CD4-positive, alpha-beta T cell (primary cell): ENCODE results near the gene LCE3D. TPM values are rescaled to one million over a fixed set of nuclear protein-coding genes. Genes with fewer than 3 reads are reported as not detected.
"Not testable (repeated sequence)": the region's sequence is repeated elsewhere in the genome, so short reads cannot be mapped to it uniquely, and the experiment has no call there.

Source experiments
- ATAC-seq: fragments of 200-7000 bp; cut with Tn5 transposase; one replicate; pipeline ENCODE4 v1.10.0; 2022; ENCODE audit warnings: mild to moderate bottlenecking; ENCODE audit not compliant: poor library complexity
- CTCF ChIA-PET: fragments of 350-600 bp; sonication (Branson Sonifier 250); formaldehyde crosslinking; loops from one replicate; lab custom pipeline; 2021; ENCODE audit warnings: antibody characterized with exemption, inconsistent platforms; lab: Charles Lee
- POLR2A ChIA-PET: fragments of 350-600 bp; sonication (Branson Sonifier 250); formaldehyde crosslinking; loops from one replicate; lab custom pipeline; 2021; ENCODE audit warnings: antibody characterized with exemption, inconsistent platforms; lab: Charles Lee
- DNase-seq, 14 experiments: peaks; one replicate each; pipeline ENCODE4 v3.0.0-alpha.2; 2013 to 2020; ENCODE audit warnings: mixed read lengths in 2 of 14
- H3K27ac ChIP-seq, 2 donors: one replicate each; pipeline versions ENCODE4 v1.5.1 to v1.7.0; 2013; ENCODE audit warnings: low read length in 2 of 2, low read depth in 1 of 2, mild to moderate bottlenecking in 1 of 2
- H3K27me3 ChIP-seq, 2 experiments: 1 replicate in 1 of 2; 2 replicates in 1 of 2; pipeline versions ENCODE4 v1.6.1 to v1.7.0; 2013; ENCODE audit warnings: low read length in 2 of 2, control low read depth in 1 of 2, mild to moderate bottlenecking in 1 of 2, moderate library complexity in 1 of 2; ENCODE audit not compliant: insufficient read depth in 2 of 2, control insufficient read depth in 1 of 2
- H3K36me3 ChIP-seq: one replicate; pipeline ENCODE4 v1.6.1; 2013; ENCODE audit warnings: low read length, control low read depth; ENCODE audit not compliant: insufficient read depth
- H3K4me1 ChIP-seq: one replicate; pipeline ENCODE4 v1.6.1; 2013; ENCODE audit warnings: low read length, control low read depth; ENCODE audit not compliant: insufficient read depth
- H3K4me3 ChIP-seq: one replicate; pipeline ENCODE4 v1.5.1; 2013; ENCODE audit warnings: mild to moderate bottlenecking, low read length, moderate library complexity
- H3K9me3 ChIP-seq, 2 experiments: 1 replicate in 1 of 2; 2 replicates in 1 of 2; pipeline versions ENCODE4 v1.6.1 to v1.7.0; 2013; ENCODE audit warnings: low read length in 2 of 2, mild to moderate bottlenecking in 2 of 2, control low read depth in 1 of 2, moderate library complexity in 1 of 2; ENCODE audit not compliant: control insufficient read depth in 1 of 2, insufficient read depth in 1 of 2
- H3K27ac Mint-ChIP-seq: one replicate; pipeline ENCODE4 v1.8.0; 2020; ENCODE audit warnings: mixed read lengths
- H3K27me3 Mint-ChIP-seq: one replicate; pipeline ENCODE4 v1.8.0; 2021; ENCODE audit warnings: mixed read lengths
- H3K36me3 Mint-ChIP-seq: one replicate; pipeline ENCODE4 v1.8.0; 2021; ENCODE audit warnings: low read depth, mixed read lengths
- H3K4me1 Mint-ChIP-seq: one replicate; pipeline ENCODE4 v1.8.0; 2021; ENCODE audit warnings: low read depth, mixed read lengths
- H3K4me3 Mint-ChIP-seq: one replicate; pipeline ENCODE4 v1.8.0; 2020; ENCODE audit warnings: mild to moderate bottlenecking, mixed read lengths
- H3K9me3 Mint-ChIP-seq: one replicate; pipeline ENCODE4 v1.8.0; 2020; ENCODE audit warnings: mixed read lengths
- intact Hi-C, 2 experiments: fragments of 100-400 bp; cut with DNase I in 1 of 2; cut with micrococcal nuclease in 1 of 2; formaldehyde crosslinking; loops; one replicate each; pipeline versions ENCODE4 v1.15.1 to v1.9.0; 2023 to 2025; cut with DNase I, micrococcal nuclease
- total RNA-seq, 174 experiments: library from RNA in 2 of 174; stranded (reverse) in 2 of 174; gene quantifications; one replicate each; pipeline ENCODE4 v1.2.3 and lab custom pipeline; 2021 to 2026
- TF ChIP-seq, protein P1 (sequence below): fragments of 200-600 bp; IDR thresholded peaks from one replicate; pipeline ENCODE4 v1.8.0; 2022; ENCODE audit warnings: antibody characterized with exemption, mild to moderate bottlenecking

LCE3D gene
- total RNA-seq, 2 experiments from 2014 or later: not detected

- no peak for ATAC-seq
- CTCF ChIA-PET: no interaction called here
Observed at GRCh38 chr1:152566681-152567080, 13.6 kb downstream of the LCE3D start, which contains the start of gene LCE3E. LCE3E (minus strand) TSS chr1:152566780; CDS start chr1:152566208, 572 bp downstream.

GRCh38 chr1:152565535-152566215 lies 14.6 kb downstream of the LCE3D start:
- Histone ChIP-seq H3K36me3 (no peaks in the 10 kb centered on the region), H3K9me3 (peaks cover 0 to 15% of the 10 kb centered on the region in 2 experiments), H3K27me3 (no peaks in the 10 kb centered on the region), H3K27ac (no peak overlapping the region), H3K4me1 (no peaks in the 10 kb centered on the region), H3K4me3 (no peak overlapping the region)
- DNase-seq (no peak), ATAC-seq (no peak)
- H3K27ac Mint-ChIP-seq: no peak overlapping the region
- no peaks in the 10 kb centered on the region for H3K9me3 Mint-ChIP-seq
- H3K4me3 Mint-ChIP-seq: no peak overlapping the region
- TF ChIP-seq, protein P1, sequence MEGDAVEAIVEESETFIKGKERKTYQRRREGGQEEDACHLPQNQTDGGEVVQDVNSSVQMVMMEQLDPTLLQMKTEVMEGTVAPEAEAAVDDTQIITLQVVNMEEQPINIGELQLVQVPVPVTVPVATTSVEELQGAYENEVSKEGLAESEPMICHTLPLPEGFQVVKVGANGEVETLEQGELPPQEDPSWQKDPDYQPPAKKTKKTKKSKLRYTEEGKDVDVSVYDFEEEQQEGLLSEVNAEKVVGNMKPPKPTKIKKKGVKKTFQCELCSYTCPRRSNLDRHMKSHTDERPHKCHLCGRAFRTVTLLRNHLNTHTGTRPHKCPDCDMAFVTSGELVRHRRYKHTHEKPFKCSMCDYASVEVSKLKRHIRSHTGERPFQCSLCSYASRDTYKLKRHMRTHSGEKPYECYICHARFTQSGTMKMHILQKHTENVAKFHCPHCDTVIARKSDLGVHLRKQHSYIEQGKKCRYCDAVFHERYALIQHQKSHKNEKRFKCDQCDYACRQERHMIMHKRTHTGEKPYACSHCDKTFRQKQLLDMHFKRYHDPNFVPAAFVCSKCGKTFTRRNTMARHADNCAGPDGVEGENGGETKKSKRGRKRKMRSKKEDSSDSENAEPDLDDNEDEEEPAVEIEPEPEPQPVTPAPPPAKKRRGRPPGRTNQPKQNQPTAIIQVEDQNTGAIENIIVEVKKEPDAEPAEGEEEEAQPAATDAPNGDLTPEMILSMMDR: no peak
- ChIA-PET POLR2A (no interaction called here), CTCF (no interaction called here)
- intact Hi-C loops: no loop called here
- no peaks in the 10 kb centered on the region for H3K4me1 Mint-ChIP-seq
- H3K27me3 Mint-ChIP-seq: peaks cover 11% of the 10 kb centered on the region
- H3K36me3 Mint-ChIP-seq: no peaks in the 10 kb centered on the region

More at GRCh38 chr1:152566681-152567080, 13.6 kb downstream of the LCE3D start, which contains the start of gene LCE3E:
- Mint-ChIP-seq H3K4me1 (no peaks in the 10 kb centered on the region), H3K27me3 (peaks cover 19% of the 10 kb centered on the region), H3K4me3 (no peak within 1 kb of the TSS), H3K9me3 (no peaks in the 10 kb centered on the region), H3K27ac (no peak within 1 kb of the TSS), H3K36me3 (no peaks in the 10 kb centered on the region)
- POLR2A ChIA-PET: no interaction called here
- no peak for DNase-seq
- peaks cover 0 to 15% of the 10 kb centered on the region in 2 experiments for H3K9me3 ChIP-seq
- H3K27ac ChIP-seq: no peak within 1 kb of the TSS
- H3K4me3 ChIP-seq: no peak within 1 kb of the TSS
- TF ChIP-seq, protein P1: no peak
- H3K4me1 ChIP-seq: no peaks in the 10 kb centered on the region
- H3K27me3 ChIP-seq: peaks cover 1 to 6% of the 10 kb centered on the region in 2 experiments
- no peaks in the 10 kb centered on the region for H3K36me3 ChIP-seq
- intact Hi-C loops: no loop called here

DNA sequence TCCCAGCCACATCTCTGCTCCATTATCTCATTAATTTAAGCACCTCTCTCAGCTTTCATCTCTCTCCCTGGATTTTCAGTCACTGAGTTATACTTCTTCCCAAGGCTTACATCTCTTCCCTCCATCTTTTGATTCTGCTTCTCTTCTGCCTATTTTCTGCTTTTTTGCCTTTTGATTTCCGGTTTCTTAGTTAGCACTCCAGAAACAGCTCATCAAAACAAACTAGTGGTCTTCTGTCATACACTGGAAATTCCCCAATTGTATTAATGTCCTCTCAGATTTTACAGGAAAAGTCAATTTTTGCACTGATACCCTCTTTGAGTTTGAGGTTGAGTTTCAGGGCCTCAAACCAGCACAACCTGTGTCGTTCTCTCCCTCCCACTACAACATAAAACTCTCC lies 15.2 kb downstream of the LCE3D start:
- H3K36me3 ChIP-seq: no peaks in the 10 kb centered on the region
- H3K4me3 ChIP-seq: no peak overlapping the region
- peaks cover 0 to 9% of the 10 kb centered on the region in 2 experiments for H3K9me3 ChIP-seq
- Mint-ChIP-seq H3K27ac (no peak overlapping the region), H3K4me1 (no peaks in the 10 kb centered on the region), H3K9me3 (no peaks in the 10 kb centered on the region), H3K4me3 (no peak overlapping the region), H3K27me3 (peaks cover 10% of the 10 kb centered on the region), H3K36me3 (no peaks in the 10 kb centered on the region)
- CTCF ChIA-PET: no interaction called here
- ATAC-seq (no peak), DNase-seq (no peak)
- intact Hi-C loops: no loop called here
- no peak overlapping the region for H3K27ac ChIP-seq
- POLR2A ChIA-PET: no interaction called here
- TF ChIP-seq, protein P1: no peak
- no peaks in the 10 kb centered on the region for H3K27me3 ChIP-seq
- no peaks in the 10 kb centered on the region for H3K4me1 ChIP-seq

- H3K4me3 ChIP-seq, intact Hi-C loops, ATAC-seq, DNase-seq, POLR2A ChIA-PET, H3K9me3 Mint-ChIP-seq, H3K4me1 ChIP-seq, H3K27ac Mint-ChIP-seq, H3K27ac ChIP-seq, CTCF ChIA-PET, H3K4me1 Mint-ChIP-seq, H3K36me3 Mint-ChIP-seq, H3K4me3 Mint-ChIP-seq, H3K36me3 ChIP-seq, H3K27me3 ChIP-seq, H3K9me3 ChIP-seq: not testable (repeated sequence)
- peaks cover 17% of the 10 kb centered on the region for H3K27me3 Mint-ChIP-seq
Observed at GRCh38 chr1:152548358-152548757, 32.0 kb downstream of the LCE3D start.
